GM19238 (cell line): ENCODE results near the gene MTRR.

Source experiments
- DNase-seq: peaks from one replicate; pipeline ENCODE4 v3.0.0; 2011; ENCODE audit warnings: low spot score; ENCODE audit not compliant: insufficient read length

Gene MTRR

GRCh38 chr5:7868773-7869473, at the start of gene MTRR, which contains the start of gene FASTKD3:
Gene MTRR (plus strand): TSS chr5:7869148. CDS start chr5:7870795, 1,647 bp downstream.
Gene FASTKD3 (minus strand): TSS chr5:7869031. CDS start chr5:7868083, 948 bp downstream.
- DNase-seq = peak; percentile 87

- DNase-seq = no peak
These were observed 46.5 kb upstream of the MTRR start for GRCh38 chr5:7822449-7822848.

GRCh38 chr5:7823594-7823993, 45.4 kb upstream of the MTRR start:
- DNase-seq = no peak

GRCh38 chr5:7824995-7825394, 44.0 kb upstream of the MTRR start:
- DNase-seq = no peak

GRCh38 chr5:7825630-7826029, 43.3 kb upstream of the MTRR start:
- no peak for DNase-seq

- no peak for DNase-seq
These were observed 41.3 kb upstream of the MTRR start for GRCh38 chr5:7827610-7828009.

- DNase-seq = no peak
These were observed 40.7 kb upstream of the MTRR start for GRCh38 chr5:7828269-7828668.

- DNase-seq = no peak
These were observed 34.0 kb upstream of the MTRR start for GRCh38 chr5:7834982-7835381.

- no peak for DNase-seq
These were observed 31.5 kb upstream of the MTRR start for GRCh38 chr5:7837403-7837802.

GRCh38 chr5:7842531-7842930, 26.4 kb upstream of the MTRR start:
- no peak for DNase-seq

- no peak for DNase-seq
These were observed 24.0 kb upstream of the MTRR start for GRCh38 chr5:7844901-7845300.

GRCh38 chr5:7845557-7845956, 23.4 kb upstream of the MTRR start:
- DNase-seq = no peak

- DNase-seq = no peak
These were observed 22.6 kb upstream of the MTRR start for GRCh38 chr5:7846327-7846726.

- no peak for DNase-seq
These were observed 20.7 kb upstream of the MTRR start for GRCh38 chr5:7848296-7848695.

GRCh38 chr5:7849681-7850394, 19.1 kb upstream of the MTRR start:
- no peak for DNase-seq

GRCh38 chr5:7850395-7851239, 18.3 kb upstream of the MTRR start, which contains the start of gene CFAP90:
Gene CFAP90 (minus strand): TSS chr5:7851133. CDS start chr5:7851021, 112 bp downstream.
- no peak for DNase-seq

GRCh38 chr5:7851240-7851592, 17.7 kb upstream of the MTRR start:
- DNase-seq = no peak

GRCh38 chr5:7851617-7852289, 17.2 kb upstream of the MTRR start:
- DNase-seq = no peak

GRCh38 chr5:7852542-7852941, 16.4 kb upstream of the MTRR start:
- no peak for DNase-seq

- no peak for DNase-seq
These were observed 16.0 kb upstream of the MTRR start for GRCh38 chr5:7852988-7853387.

GRCh38 chr5:7855611-7856010, 13.3 kb upstream of the MTRR start:
- DNase-seq = no peak
